HL-60 (cell line): ENCODE results near the gene LBH.

Source experiments
- DNase-seq, 2 experiments: peaks; one replicate each; pipeline ENCODE4 v3.0.0-alpha.2; 2010 to 2020; ENCODE audit warnings: low read depth in 1 of 2, low spot score in 1 of 2
- H3K27ac ChIP-seq: fragments of 250-450 bp; sonication (Bioruptor Pico); replicated peaks from 2 replicates; pipeline ENCODE4 v1.5.1; 2020; ENCODE audit warnings: mild to moderate bottlenecking, moderate library complexity
- H3K27me3 ChIP-seq: fragments of 250-450 bp; sonication (Bioruptor Pico); 2 replicates; pipeline ENCODE4 v1.5.1; 2021; ENCODE audit warnings: mild to moderate bottlenecking, moderate library complexity; ENCODE audit not compliant: insufficient read depth, poor library complexity, severe bottlenecking
- H3K4me3 ChIP-seq: replicated peaks from 2 replicates; pipeline ENCODE4 v1.5.1; 2011; ENCODE audit warnings: mild to moderate bottlenecking, control low read depth, low read length; ENCODE audit not compliant: insufficient read depth
- CTCF ChIP-seq: IDR thresholded peaks from one replicate; pipeline ENCODE4 v1.5.1; 2011; ENCODE audit warnings: low read length, control low read depth, inconsistent platforms; ENCODE audit not compliant: insufficient read depth
- GABPA ChIP-seq: IDR thresholded peaks from 2 replicates; pipeline ENCODE4 v1.6.1; 2012; ENCODE audit warnings: low read depth
- POLR2AphosphoS5 ChIP-seq: IDR thresholded peaks from 2 replicates; pipeline ENCODE4 v1.6.1; 2012; ENCODE audit warnings: low read depth
- REST ChIP-seq: IDR thresholded peaks from 2 replicates; pipeline ENCODE4 v1.6.1; 2012; ENCODE audit warnings: low read depth; ENCODE audit not compliant: insufficient replicate concordance
- SPI1 ChIP-seq: IDR thresholded peaks from 2 replicates; pipeline ENCODE4 v1.6.1; 2012; ENCODE audit warnings: low read depth, mild to moderate bottlenecking, borderline replicate concordance

Gene LBH

GRCh38 chr2:30237966-30238800 lies 6.8 kb downstream of the LBH start:
- DNase-seq: no peak
- H3K27ac ChIP-seq: no peak overlapping the region
- peaks cover 8% of the 10 kb centered on the region for H3K27me3 ChIP-seq
- no peak for TF ChIP-seq CTCF
- no peak for TF ChIP-seq REST
- TF ChIP-seq POLR2AphosphoS5: no peak
- no peak overlapping the region for H3K4me3 ChIP-seq

- DNase-seq: peak in 1 of 2 experiments; percentile 58
- Histone ChIP-seq H3K4me3 (no peak overlapping the region), H3K27me3 (peaks cover 2% of the 10 kb centered on the region), H3K27ac (no peak overlapping the region)
- TF ChIP-seq CTCF: peak; percentile 98
- TF ChIP-seq SPI1: no peak
Observed at GRCh38 chr2:30239308-30239985, 8.1 kb downstream of the LBH start.

DNA sequence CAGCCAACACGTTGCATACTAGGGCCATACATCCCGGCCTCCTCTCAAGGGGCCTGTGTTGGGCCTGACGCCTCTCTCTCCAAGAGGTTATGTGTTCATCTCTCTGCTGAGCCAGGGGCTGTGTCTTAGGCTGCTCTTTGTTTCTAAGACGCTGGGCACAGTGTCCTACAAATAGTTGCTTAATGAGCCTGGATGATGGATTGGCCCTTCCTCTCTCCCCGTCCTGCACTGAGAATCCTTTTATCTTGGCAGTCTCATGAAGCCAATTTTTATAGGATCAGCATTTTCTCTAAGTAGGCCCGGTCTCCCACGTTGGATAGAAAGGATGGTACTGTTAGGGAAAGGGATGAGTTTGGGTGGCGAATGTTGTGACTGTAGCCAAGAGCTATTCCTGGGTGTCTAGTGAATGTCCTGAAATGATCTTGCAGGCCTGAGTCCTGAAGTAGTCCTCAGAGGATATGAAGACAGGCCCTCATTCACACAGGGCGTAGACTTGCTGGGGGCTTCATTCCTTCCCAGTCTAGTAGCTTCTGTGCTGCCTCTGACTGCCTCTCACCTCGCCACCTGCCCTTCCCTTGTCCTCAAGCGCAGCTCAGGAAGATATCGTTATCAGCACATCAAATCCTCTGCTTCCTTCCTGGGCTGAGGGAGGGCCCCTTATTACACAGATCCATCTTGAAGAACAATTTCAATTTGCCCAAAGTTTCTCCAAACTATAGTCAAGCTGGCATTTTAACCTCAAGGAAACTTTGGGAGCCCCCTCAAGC lies 8.8 kb downstream of the LBH start:
- Histone ChIP-seq H3K27ac (no peak overlapping the region), H3K4me3 (no peak overlapping the region), H3K27me3 (no peaks in the 10 kb centered on the region)
- TF ChIP-seq SPI1 (no peak), POLR2AphosphoS5 (no peak), GABPA (no peak), REST (no peak), CTCF (no peak)
- DNase-seq: no peak
